HL-60/S4 treated with retinoic acid at 250 ng/mL for 4 days and 3 days (cell line): Measurements from ENCODE around the gene ITSN2.

Experiments used
- in situ Hi-C: fragments of 300-500 bp; cut with MboI; formaldehyde crosslinking; loops from 2 replicates; pipeline ENCODE4 v1.7.0; 2022; ENCODE audit warnings: low sequenced_read_pairs

ITSN2 gene

DNA sequence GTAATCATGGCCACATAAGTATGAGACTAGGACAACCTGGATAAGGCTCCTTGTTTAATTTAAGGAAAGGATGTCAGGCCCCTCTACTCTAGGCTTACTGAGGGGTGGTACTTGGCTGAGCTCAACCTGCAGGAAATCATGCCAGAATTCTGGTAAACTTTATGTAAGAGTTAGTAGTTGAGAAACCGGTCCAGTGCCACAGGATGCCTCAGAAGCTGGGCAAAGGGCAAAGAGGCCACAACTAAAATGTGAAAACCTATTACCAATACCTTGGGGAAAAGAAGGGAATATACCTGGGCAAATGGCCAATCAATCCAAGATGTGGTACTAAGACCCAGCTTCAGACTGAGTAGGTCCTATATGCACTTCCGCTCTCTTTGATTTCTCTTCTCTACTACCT, 86.7 kb downstream of the ITSN2 start:
- in situ Hi-C loops: no loop called here

DNA sequence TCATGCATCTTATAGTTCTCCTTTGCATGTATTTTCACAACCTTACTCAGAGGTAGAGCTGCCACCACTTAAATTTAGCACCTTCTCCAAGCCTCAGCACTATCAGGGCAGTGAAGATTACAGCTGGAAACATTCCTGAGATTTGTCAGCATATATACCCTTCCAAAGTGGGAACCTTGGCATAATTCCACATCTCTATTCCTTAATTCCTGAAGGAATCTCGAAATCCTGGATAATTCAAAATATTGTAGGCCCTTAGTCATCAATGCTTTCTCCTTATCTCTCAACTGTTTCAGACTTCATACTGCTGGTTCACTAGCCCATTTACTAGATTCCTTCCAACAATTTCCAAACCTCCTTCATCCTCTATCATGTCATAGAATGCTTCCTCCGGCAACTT, 87.4 kb downstream of the ITSN2 start:
- in situ Hi-C loops: no loop called here

DNA sequence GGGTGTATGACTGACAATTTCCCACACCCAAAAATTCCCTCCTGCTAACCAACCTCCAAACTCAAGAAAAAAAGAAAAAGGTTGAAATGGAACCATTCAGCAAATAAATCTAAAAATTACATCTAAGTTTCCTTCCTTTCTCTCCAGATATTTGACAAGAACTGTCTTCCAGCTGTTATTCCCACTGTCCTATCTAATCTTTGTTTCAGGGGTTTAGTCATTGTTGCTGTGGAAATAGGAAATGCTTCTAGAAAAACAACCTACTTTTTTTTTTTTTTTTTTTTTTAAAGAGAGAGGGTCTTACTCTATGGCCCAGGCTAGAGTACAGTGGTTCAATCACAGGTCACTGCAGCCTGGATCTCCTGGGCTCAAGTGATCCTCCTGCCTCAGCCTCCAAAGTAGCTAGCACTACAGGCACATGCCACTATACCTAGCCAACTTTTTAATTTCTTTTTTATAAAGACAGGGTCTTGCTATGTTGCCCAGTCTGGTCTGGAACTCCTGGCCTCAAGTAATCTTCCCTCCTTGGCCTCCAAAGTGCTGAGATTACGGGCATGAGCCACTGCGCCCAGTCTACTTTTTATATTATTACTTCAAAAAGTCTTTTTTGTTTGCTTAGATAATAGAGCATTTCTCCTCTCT, 88.1 kb downstream of the ITSN2 start:
- in situ Hi-C loops: no loop called here

GRCh38 chr2:24269265-24269664, 91.1 kb downstream of the ITSN2 start:
- in situ Hi-C loops: no loop called here

- in situ Hi-C loops: no loop called here
Measured at GRCh38 chr2:24265212-24265611, 95.1 kb downstream of the ITSN2 start.

- in situ Hi-C loops: no loop called here
Measured at GRCh38 chr2:24262421-24262970, 97.8 kb downstream of the ITSN2 start.

- in situ Hi-C loops: no loop called here
Measured at GRCh38 chr2:24261441-24261840, 98.9 kb downstream of the ITSN2 start.

- in situ Hi-C loops: no loop called here
Measured at GRCh38 chr2:24259316-24259715, 101.0 kb downstream of the ITSN2 start.

DNA sequence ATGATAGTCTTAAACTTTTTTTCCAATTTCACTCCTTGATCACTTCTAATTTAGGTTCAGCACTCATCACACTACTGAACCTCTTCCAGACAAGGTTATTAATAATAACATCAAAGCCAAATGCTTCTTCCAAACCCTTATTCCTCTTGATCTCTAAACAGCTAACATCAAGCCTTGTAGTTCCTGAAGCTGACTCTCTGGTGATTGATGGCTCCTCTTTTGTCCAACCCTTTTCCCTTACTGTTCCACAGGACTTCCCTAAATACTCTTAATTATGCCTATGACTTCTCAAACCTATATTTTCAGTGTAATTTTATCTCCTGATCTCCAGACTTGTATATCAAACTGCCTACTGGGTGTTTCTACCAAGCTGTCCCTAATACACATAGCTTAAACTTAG, 101.6 kb downstream of the ITSN2 start:
- in situ Hi-C loops: no loop called here

GRCh38 chr2:24253303-24253919, 106.9 kb downstream of the ITSN2 start:
- in situ Hi-C loops: no loop called here

- in situ Hi-C loops: no loop called here
Measured at GRCh38 chr2:24247592-24247991, 112.7 kb downstream of the ITSN2 start.

- in situ Hi-C loops: no loop called here
Measured at GRCh38 chr2:24247164-24247563, 113.2 kb downstream of the ITSN2 start.

DNA sequence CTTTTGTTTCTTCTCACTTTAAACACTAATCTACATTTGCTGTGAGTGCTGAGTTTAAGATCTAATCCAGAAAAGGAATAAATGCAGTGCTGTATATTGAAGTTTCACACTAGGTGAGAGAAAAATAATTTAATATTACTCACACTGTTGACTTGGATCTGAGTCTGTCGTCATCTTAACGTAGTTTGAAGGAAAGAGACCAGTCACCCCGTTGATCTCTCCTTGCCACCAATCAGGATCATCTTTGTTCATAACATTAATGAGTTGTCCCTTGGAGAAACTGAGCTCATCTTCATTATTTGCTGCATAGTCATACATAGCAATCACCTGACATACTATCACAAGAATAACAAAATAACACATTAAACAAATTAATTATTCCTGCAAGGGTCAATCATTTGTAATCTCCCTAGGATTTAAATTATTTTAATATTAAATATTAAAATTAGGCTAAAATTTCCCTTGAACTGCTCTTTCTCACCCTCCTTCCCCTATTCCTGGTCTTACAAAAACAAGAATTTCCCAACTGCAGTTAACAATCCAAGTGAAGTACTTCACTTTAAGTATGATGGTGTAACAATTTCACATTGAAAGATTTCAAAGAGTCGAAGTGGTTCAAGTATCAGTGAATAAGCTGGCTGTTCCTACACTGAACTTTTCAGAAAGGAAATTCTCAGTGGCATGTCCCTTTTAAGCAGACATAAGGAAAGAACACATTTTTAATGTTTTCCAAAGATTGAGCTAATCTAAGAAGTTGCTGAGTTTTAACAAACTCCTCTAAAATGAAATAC, 114.2 kb downstream of the ITSN2 start:
- in situ Hi-C loops: no loop called here

DNA sequence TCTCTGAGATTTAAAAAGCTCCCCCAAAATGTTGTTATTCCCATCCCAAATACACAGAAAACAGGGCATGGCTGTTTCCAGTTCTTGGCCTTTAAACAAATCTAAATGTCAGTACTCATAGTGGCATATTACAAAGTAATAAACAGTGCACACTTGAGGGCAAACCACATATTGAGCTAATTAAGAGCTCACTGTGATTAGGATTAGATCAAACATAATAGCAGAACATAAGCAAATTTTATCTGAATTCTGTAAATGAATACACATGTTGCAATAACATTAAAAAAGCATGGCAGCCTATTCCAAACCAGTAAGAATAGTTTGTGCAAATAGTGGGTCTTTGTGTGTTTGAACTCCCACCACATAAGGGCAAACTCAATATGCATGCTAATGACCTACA, 118.8 kb downstream of the ITSN2 start:
- in situ Hi-C loops: no loop called here

- in situ Hi-C loops: no loop called here
Measured at GRCh38 chr2:24239553-24239952, 120.8 kb downstream of the ITSN2 start.

- in situ Hi-C loops: no loop called here
Measured at GRCh38 chr2:24238158-24238557, 122.2 kb downstream of the ITSN2 start.

DNA sequence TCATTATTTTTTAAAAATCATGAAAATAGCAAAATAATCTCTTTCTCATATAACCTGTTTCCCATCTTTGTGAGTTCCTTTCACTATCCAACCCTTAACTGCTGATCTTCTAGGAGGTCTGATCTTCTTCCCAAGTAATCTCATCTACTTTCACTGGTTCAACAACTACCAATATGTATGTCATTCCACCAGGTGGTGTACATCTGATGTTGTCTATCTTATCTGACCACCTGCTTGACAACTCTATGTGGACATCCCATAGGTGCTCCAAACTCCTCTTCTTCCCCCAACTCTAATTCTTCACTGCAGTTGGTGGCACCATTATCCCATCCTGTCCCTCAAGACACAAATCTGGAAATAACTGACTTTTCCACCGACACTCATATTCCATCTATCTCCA, 123.0 kb downstream of the ITSN2 start:
- in situ Hi-C loops: no loop called here

GRCh38 chr2:24233321-24233720, 127.0 kb downstream of the ITSN2 start:
- in situ Hi-C loops: no loop called here

DNA sequence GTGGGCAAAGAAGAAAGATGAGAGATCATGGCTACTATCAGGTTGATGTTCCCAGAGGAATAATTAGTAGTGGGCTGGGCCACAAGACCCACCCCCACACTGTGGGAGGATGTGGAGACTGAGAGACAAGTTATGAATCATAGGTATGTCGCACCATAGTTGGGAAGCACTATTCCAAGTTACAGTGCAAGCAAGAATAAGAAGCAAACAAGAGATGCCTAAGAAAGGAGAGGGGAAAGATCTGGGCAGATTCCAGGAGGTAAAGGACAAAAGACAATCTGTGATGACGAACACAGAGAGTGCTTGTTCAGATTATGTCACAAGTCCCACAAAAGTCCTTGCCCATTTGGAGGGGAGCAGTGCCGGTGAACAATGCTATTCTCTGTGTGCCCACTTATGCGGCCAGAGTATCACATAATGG, 128.9 kb downstream of the ITSN2 start:
- in situ Hi-C loops: no loop called here

- in situ Hi-C loops: no loop called here
Measured at GRCh38 chr2:24228470-24228869, 131.9 kb downstream of the ITSN2 start.

- in situ Hi-C loops: no loop called here
Measured at GRCh38 chr2:24225499-24226242, 134.7 kb downstream of the ITSN2 start.
